SJSA1 (cell line): ENCODE data around the gene FBXL7. TPM values are rescaled to one million over a fixed set of nuclear protein-coding genes. Genes with fewer than 3 reads are reported as not detected.

Experiments
- DNase-seq, 2 experiments: peaks; one replicate each; pipeline ENCODE4 v3.0.0-alpha.2; 2015 to 2020; ENCODE audit warnings: low spot score in 2 of 2, low read depth in 1 of 2
- H3K27ac ChIP-seq: fragments of 250-450 bp; sonication (Bioruptor Pico); 2 replicates; pipeline ENCODE4 v1.5.1; 2020; ENCODE audit warnings: mild to moderate bottlenecking, moderate library complexity
- H3K27me3 ChIP-seq: fragments of 250-450 bp; sonication (Bioruptor Pico); replicated peaks from 2 replicates; pipeline ENCODE4 v1.5.1; 2020; ENCODE audit warnings: mild to moderate bottlenecking, moderate library complexity
- H3K36me3 ChIP-seq: fragments of 250-450 bp; sonication (Bioruptor Pico); 2 replicates; pipeline ENCODE4 v1.5.1; 2020; ENCODE audit warnings: mild to moderate bottlenecking
- H3K4me1 ChIP-seq: fragments of 250-450 bp; sonication (Bioruptor Pico); replicated peaks from 2 replicates; pipeline ENCODE4 v1.6.1; 2021; ENCODE audit warnings: mild to moderate bottlenecking
- H3K4me3 ChIP-seq: fragments of 250-450 bp; sonication (Bioruptor Pico); 2 replicates; pipeline ENCODE4 v1.5.1; 2020; ENCODE audit warnings: mild to moderate bottlenecking
- H3K9me3 ChIP-seq: fragments of 250-450 bp; sonication (Bioruptor Pico); replicated peaks from 2 replicates; pipeline ENCODE4 v1.5.1; 2020; ENCODE audit warnings: mild to moderate bottlenecking
- total RNA-seq: library from RNA; depleted of rRNA; stranded (reverse); fragments of >200 nt; shearing (Covaris generic); gene quantifications from 2 replicates; pipeline ENCODE4 v1.2.3, GENCODE V29; 2014

The FBXL7 gene
- total RNA-seq, 1 experiment from 2014 or later: 14.6 TPM

GRCh38 chr5:15564957-15565356 is 65.0 kb downstream of the FBXL7 start:
- Histone ChIP-seq H3K4me3 (no peak overlapping the region), H3K9me3 (no peaks in the 10 kb centered on the region), H3K27me3 (no peaks in the 10 kb centered on the region), H3K4me1 (peaks cover 8% of the 10 kb centered on the region), H3K27ac (no peak overlapping the region), H3K36me3 (peaks cover 8% of the 10 kb centered on the region)
- DNase-seq: no peak

GRCh38 chr5:15566306-15566705 is 66.3 kb downstream of the FBXL7 start:
- DNase-seq: no peak

DNA sequence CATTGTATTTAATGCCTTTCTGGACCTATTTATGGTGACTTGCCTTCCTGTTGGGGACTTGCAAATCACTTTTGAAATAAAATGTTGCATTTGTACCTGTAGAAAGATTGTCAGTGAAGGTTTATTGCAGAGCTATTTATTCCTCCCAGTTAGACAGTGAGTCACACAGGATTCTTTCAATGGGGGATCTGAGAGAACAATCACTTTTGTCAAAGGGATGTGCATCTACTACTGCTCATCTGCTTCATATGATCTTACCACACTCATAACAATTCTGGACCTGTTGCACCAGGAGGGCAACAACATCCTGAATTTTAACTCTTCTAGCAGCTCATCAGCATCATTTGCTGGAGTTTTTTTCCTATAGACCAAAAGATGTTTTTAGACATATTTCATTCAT is 66.8 kb downstream of the FBXL7 start:
- Histone ChIP-seq H3K4me3 (no peak overlapping the region), H3K4me1 (peaks cover 12% of the 10 kb centered on the region), H3K27me3 (no peaks in the 10 kb centered on the region), H3K27ac (no peak overlapping the region), H3K9me3 (no peaks in the 10 kb centered on the region), H3K36me3 (no peaks in the 10 kb centered on the region)
- peak in 1 of 2 experiments; percentile 20 for DNase-seq

More at GRCh38 chr5:15566306-15566705, 66.3 kb downstream of the FBXL7 start:
- Histone ChIP-seq H3K27ac (no peak overlapping the region), H3K36me3 (peaks cover 4% of the 10 kb centered on the region; the same call in 1 of the 2 replicates), H3K4me1 (peaks cover 12% of the 10 kb centered on the region), H3K27me3 (no peaks in the 10 kb centered on the region), H3K9me3 (no peaks in the 10 kb centered on the region), H3K4me3 (no peak overlapping the region)

GRCh38 chr5:15570491-15570890 is 70.5 kb downstream of the FBXL7 start:
- Histone ChIP-seq H3K27ac (no peak overlapping the region), H3K27me3 (no peaks in the 10 kb centered on the region), H3K4me3 (no peak overlapping the region), H3K4me1 (peaks cover 36% of the 10 kb centered on the region), H3K36me3 (peaks cover 3% of the 10 kb centered on the region; the same call in 1 of the 2 replicates), H3K9me3 (no peaks in the 10 kb centered on the region)
- no peak for DNase-seq

GRCh38 chr5:15571081-15571480 is 71.1 kb downstream of the FBXL7 start:
- Histone ChIP-seq H3K4me1 (peaks cover 38% of the 10 kb centered on the region), H3K27ac (no peak overlapping the region), H3K4me3 (no peak overlapping the region), H3K27me3 (no peaks in the 10 kb centered on the region), H3K36me3 (peaks cover 4% of the 10 kb centered on the region; the same call in 1 of the 2 replicates), H3K9me3 (no peaks in the 10 kb centered on the region)
- no peak for DNase-seq

DNA sequence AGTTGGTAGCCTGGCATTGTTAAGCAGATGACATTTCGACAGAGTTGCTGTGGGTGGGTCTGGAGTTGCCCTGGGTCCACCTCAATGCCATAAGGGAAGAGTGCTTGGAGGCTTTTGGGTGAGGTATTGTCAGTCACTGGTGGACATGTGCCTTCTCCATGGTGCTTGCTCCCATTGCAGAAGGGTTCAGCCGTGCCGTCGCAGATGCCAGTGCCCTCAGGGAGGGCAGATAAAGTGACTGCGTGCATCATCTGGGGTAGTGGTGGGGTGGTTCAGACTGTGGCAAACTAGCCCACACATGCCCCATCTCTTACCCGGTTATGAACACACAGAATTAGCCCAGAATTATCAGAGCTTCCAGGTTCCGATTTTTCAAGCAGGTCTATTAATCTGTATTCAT is 71.6 kb downstream of the FBXL7 start:
- no peaks in the 10 kb centered on the region for H3K9me3 ChIP-seq
- H3K4me1 ChIP-seq: peaks cover 35% of the 10 kb centered on the region
- H3K4me3 ChIP-seq: no peak overlapping the region
- peaks cover 4% of the 10 kb centered on the region; the same call in 1 of the 2 replicates for H3K36me3 ChIP-seq
- no peak for DNase-seq
- no peak overlapping the region for H3K27ac ChIP-seq
- no peaks in the 10 kb centered on the region for H3K27me3 ChIP-seq

DNA sequence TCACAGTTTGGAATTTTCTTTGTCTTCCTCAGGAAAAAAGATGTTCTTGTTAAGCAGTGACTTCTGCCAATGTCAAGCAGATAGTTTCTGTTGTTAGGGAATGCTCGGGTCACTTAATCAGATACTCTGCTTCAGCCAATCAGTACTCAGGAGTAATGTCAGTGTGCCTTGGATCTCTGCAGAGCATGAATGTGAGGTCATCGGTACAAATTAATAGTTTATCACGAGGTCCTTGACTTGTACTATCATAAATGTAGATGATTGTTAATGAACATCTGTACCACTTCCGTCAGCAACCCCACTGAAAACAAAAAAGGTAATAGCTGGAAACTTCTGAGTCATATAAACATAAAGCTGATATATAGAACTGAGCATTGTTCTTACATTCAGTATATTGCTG is 73.6 kb downstream of the FBXL7 start:
- DNase-seq: peak in 1 of 2 experiments; percentile 40
- H3K27me3 ChIP-seq: no peaks in the 10 kb centered on the region
- H3K27ac ChIP-seq: peak overlapping the region; percentile 17; the same call in 1 of the 2 replicates
- no peak overlapping the region for H3K4me3 ChIP-seq
- peaks cover 30% of the 10 kb centered on the region for H3K4me1 ChIP-seq
- H3K9me3 ChIP-seq: no peaks in the 10 kb centered on the region
- H3K36me3 ChIP-seq: peaks cover 4% of the 10 kb centered on the region; the same call in 1 of the 2 replicates

DNA sequence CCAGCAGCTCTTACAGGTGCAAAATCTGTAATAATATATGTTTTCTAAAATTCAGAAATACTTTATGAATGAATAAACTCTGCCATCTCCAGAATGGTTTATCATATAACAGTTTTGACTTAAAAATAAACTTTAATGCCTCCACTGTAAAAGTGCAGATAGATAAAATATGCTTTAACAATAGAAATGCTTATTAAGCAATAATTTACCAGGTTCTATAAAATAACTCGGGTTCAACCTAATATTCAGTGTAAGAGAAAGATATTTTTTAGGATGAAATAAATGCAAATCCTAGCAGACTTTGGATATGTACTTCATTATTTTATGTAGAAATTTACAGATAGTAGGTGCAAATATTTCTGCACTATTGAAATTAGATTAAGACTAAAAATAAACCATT is 74.1 kb downstream of the FBXL7 start:
- H3K4me3 ChIP-seq: no peak overlapping the region
- DNase-seq: no peak
- H3K4me1 ChIP-seq: peaks cover 35% of the 10 kb centered on the region
- H3K27ac ChIP-seq: no peak overlapping the region
- H3K27me3 ChIP-seq: no peaks in the 10 kb centered on the region
- peaks cover 4% of the 10 kb centered on the region; the same call in 1 of the 2 replicates for H3K36me3 ChIP-seq
- no peaks in the 10 kb centered on the region for H3K9me3 ChIP-seq

DNA sequence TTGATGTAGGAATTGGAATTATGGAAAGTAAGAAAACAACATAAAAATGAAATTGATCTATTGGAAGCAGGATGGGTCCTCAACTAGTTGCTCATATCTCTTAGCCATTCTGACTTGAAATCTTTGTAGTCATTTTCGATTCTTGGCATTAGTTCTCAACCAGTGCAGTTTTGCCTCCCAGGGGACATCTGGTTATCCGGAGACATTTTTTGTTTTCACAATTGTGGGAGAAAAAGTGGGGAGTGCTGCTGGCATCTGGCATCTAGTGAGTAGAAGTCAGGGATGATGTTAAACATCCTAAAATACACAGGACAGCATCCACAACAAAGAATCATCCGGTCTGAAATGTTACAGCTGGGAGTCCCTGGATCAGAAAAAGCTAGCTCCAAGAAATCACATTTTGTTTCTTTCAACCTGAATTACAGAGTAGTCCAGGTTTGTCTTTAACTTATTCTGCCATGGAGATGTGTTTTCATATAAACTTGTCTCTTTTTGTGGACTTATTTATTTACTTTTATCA is 74.9 kb downstream of the FBXL7 start:
- no peak overlapping the region for H3K4me3 ChIP-seq
- H3K9me3 ChIP-seq: no peaks in the 10 kb centered on the region
- peaks cover 41% of the 10 kb centered on the region for H3K4me1 ChIP-seq
- no peak overlapping the region for H3K27ac ChIP-seq
- peaks cover 4% of the 10 kb centered on the region; the same call in 1 of the 2 replicates for H3K36me3 ChIP-seq
- H3K27me3 ChIP-seq: no peaks in the 10 kb centered on the region
- DNase-seq: no peak

DNA sequence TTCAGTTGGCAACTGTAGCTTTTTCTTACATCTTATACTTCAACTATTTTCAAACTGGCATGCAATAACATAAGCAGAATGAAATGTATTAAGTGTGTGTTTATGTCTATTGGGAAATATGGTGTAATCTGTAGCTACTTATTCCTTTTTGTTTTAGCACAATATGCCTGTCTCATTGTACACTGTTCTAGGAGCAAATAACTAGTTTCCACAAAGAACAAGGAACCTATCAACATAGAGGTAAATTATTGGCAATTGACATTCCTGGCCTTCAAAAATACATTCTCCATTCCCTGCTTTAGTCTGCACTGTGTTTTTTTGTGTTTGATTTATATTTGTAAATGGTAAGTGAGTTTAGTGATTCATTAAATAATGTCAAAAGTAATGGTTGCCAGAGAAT is 75.7 kb downstream of the FBXL7 start:
- H3K27me3 ChIP-seq: no peaks in the 10 kb centered on the region
- DNase-seq: no peak

GRCh38 chr5:15577132-15577531 is 77.2 kb downstream of the FBXL7 start:
- peaks cover 15% of the 10 kb centered on the region; the same call in 1 of the 2 replicates for H3K36me3 ChIP-seq
- no peak for DNase-seq
- no peak overlapping the region for H3K4me3 ChIP-seq
- no peaks in the 10 kb centered on the region for H3K27me3 ChIP-seq
- H3K27ac ChIP-seq: no peak overlapping the region
- H3K4me1 ChIP-seq: peaks cover 47% of the 10 kb centered on the region
- no peaks in the 10 kb centered on the region for H3K9me3 ChIP-seq

More for the DNA sequence above, 75.7 kb downstream of the FBXL7 start:
- peaks cover 5% of the 10 kb centered on the region; the same call in 1 of the 2 replicates for H3K36me3 ChIP-seq
- H3K4me1 ChIP-seq: peaks cover 46% of the 10 kb centered on the region
- H3K9me3 ChIP-seq: no peaks in the 10 kb centered on the region
- H3K27ac ChIP-seq: no peak overlapping the region
- H3K4me3 ChIP-seq: no peak overlapping the region

DNA sequence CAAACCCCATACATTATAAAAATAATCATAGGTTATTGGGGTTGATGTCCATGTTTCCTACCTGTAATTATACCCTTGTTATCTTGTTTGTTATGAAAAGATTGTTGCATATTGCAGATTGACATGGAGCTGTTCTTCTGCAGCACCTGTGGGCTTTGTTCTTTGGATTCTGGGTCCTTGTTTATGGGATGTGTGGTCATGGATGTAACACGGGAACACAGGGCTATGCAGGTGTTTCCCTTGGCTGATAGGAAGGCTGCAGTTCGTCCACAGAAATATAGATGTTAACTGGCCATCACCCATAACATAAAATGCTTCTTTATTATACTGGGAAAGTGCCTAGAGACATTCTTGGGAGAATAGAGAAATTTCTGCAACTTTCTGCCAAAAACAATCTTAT is 77.9 kb downstream of the FBXL7 start:
- H3K9me3 ChIP-seq: no peaks in the 10 kb centered on the region
- no peak overlapping the region for H3K27ac ChIP-seq
- peaks cover 20% of the 10 kb centered on the region; the same call in 1 of the 2 replicates for H3K36me3 ChIP-seq
- no peak overlapping the region for H3K4me3 ChIP-seq
- no peaks in the 10 kb centered on the region for H3K27me3 ChIP-seq
- no peak for DNase-seq
- peaks cover 46% of the 10 kb centered on the region for H3K4me1 ChIP-seq

DNA sequence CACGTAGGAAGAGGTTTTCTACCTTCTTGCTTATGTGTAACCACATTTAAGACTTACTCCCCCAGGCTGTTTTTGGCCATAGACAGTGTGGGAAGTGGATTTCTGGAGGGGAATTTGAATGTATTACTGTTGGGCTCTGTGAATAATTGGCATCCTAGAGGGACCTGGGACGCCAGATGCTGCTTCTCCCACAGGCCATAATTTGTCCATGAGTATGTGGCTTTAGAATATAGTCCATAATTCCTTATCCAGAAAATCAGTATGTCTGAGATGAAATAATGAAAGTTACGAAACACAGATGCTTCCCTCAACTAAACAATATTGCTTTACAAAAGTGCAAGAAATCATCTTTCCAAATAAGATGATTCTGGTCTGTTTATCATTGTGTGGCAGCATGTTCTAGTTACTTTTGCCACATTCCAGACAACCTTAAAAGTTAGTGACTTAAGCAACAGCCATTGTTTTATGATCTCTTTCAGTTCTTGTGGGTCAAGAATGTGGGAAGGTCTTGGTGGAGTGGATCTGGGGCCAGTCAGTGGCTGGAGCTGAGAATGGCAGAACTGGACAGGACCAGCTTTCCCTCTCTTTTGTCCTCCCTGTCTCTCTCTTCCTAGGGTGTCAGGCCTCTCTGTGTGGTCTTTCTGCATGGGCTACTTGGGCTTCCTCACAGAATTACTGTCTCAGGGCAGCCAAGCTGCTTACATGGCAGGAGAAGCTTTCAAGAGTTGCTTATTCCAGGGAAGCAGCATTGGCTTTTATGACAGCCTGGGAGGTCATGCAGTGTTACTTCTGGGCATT is 79.4 kb downstream of the FBXL7 start:
- H3K4me1 ChIP-seq: peaks cover 34% of the 10 kb centered on the region
- no peak overlapping the region for H3K4me3 ChIP-seq
- H3K27me3 ChIP-seq: no peaks in the 10 kb centered on the region
- H3K36me3 ChIP-seq: peaks cover 34% of the 10 kb centered on the region
- peak; percentile 66 to 75 for DNase-seq
- peaks cover 4% of the 10 kb centered on the region for H3K9me3 ChIP-seq
- peak overlapping the region; percentile 38 for H3K27ac ChIP-seq

GRCh38 chr5:15584528-15584927 is 84.5 kb downstream of the FBXL7 start:
- peaks cover 7% of the 10 kb centered on the region for H3K9me3 ChIP-seq
- H3K4me3 ChIP-seq: no peak overlapping the region
- no peak for DNase-seq
- no peak overlapping the region for H3K27ac ChIP-seq
- H3K36me3 ChIP-seq: peaks cover 40% of the 10 kb centered on the region
- peaks cover 12% of the 10 kb centered on the region for H3K4me1 ChIP-seq
- H3K27me3 ChIP-seq: no peaks in the 10 kb centered on the region
